HFF-Myc (cell line): Measurements from ENCODE around the gene CNTLN.

ENCODE experiments used
- DNase-seq: peaks from one replicate; pipeline ENCODE4 v3.0.0-alpha.2; 2011; ENCODE audit warnings: low read depth; ENCODE audit errors: extremely low read depth
- H3K4me3 ChIP-seq: replicated peaks from 2 replicates; pipeline ENCODE4 v1.5.1; 2011; ENCODE audit warnings: low read depth, mild to moderate bottlenecking, control low read depth, low read length
- CTCF ChIP-seq: IDR thresholded peaks from 2 replicates; pipeline ENCODE4 v1.5.1; 2012; ENCODE audit warnings: mild to moderate bottlenecking, low read depth, low read length, control low read depth; ENCODE audit errors: missing control alignments

The CNTLN gene

GRCh38 chr9:17120203-17120602, 14.6 kb upstream of the CNTLN start:
- no peak for TF ChIP-seq CTCF
- no peak for DNase-seq
- H3K4me3 ChIP-seq, result no peak overlapping the region

- no peak for TF ChIP-seq CTCF
- no peak overlapping the region for H3K4me3 ChIP-seq
- no peak for DNase-seq
Observed at GRCh38 chr9:17121264-17121663, 13.6 kb upstream of the CNTLN start.

GRCh38 chr9:17130291-17130690, 4.5 kb upstream of the CNTLN start:
- no peak overlapping the region for H3K4me3 ChIP-seq
- no peak for TF ChIP-seq CTCF
- no peak for DNase-seq

- DNase-seq, result no peak
- no peak overlapping the region for H3K4me3 ChIP-seq
- no peak for TF ChIP-seq CTCF
Observed at GRCh38 chr9:17130725-17131124, 4.1 kb upstream of the CNTLN start.

GRCh38 chr9:17131494-17131893, 3.3 kb upstream of the CNTLN start:
- no peak overlapping the region for H3K4me3 ChIP-seq
- TF ChIP-seq CTCF, result no peak
- DNase-seq, result no peak

GRCh38 chr9:17135295-17136160, 688 bp downstream of the CNTLN start:
- TF ChIP-seq CTCF, result no peak
- H3K4me3 ChIP-seq, result peak overlapping the region; percentile 70
- DNase-seq, result no peak
